Lower leg skin (tissue), 4 donors: ENCODE data around the gene SH2D5. TPM values are rescaled to one million over a fixed set of nuclear protein-coding genes. Genes with fewer than 3 reads are reported as not detected.

Experiments
- DNase-seq, 2 donors: peaks; one replicate each; pipeline ENCODE4 v3.0.0-alpha.2; 2019; ENCODE audit warnings: low spot score in 2 of 2
- H3K4me3 ChIP-seq: fragments of 200-600 bp; sonication (generic); 2 replicates; pipeline ENCODE4 v1.5.1; 2017; ENCODE audit warnings: mild to moderate bottlenecking, low read depth; ENCODE audit not compliant: poor library complexity, severe bottlenecking
- POLR2A ChIP-seq, 2 donors: fragments of 450-650 bp; IDR thresholded peaks; one replicate each; pipeline ENCODE4 v1.6.1; 2016 to 2017; ENCODE audit warnings: antibody characterized with exemption in 2 of 2, mild to moderate bottlenecking in 1 of 2, moderate library complexity in 1 of 2
- WGBS, 2 donors: methylation state at CpG; one replicate each; pipeline ENCODE4 v1.1.5; 2018; 5-methylcytosine and 5-hydroxymethylcytosine counted together
- intact Hi-C: fragments of 100-400 bp; cut with DNase I; formaldehyde crosslinking; loops from one replicate; pipeline ENCODE4 v1.15.0; 2023; ENCODE audit warnings: low total_unique reads
- total RNA-seq, 4 donors: library from RNA; depleted of rRNA; stranded (reverse); fragments of >200 nt; gene quantifications; one replicate each; pipeline ENCODE4 v1.1.0, GENCODE V29; 2016
- TF ChIP-seq, protein P1 (sequence below), 3 donors: fragments of 450-650 bp; IDR thresholded peaks; one replicate each; pipeline ENCODE4 v1.5.1; 2016; ENCODE audit warnings: antibody characterized with exemption in 3 of 3, mild to moderate bottlenecking in 3 of 3, moderate library complexity in 2 of 3

SH2D5 gene
- total RNA-seq, 4 donors from 2014 or later, result 0.11 to 1.0 (median 0.18) TPM

DNA sequence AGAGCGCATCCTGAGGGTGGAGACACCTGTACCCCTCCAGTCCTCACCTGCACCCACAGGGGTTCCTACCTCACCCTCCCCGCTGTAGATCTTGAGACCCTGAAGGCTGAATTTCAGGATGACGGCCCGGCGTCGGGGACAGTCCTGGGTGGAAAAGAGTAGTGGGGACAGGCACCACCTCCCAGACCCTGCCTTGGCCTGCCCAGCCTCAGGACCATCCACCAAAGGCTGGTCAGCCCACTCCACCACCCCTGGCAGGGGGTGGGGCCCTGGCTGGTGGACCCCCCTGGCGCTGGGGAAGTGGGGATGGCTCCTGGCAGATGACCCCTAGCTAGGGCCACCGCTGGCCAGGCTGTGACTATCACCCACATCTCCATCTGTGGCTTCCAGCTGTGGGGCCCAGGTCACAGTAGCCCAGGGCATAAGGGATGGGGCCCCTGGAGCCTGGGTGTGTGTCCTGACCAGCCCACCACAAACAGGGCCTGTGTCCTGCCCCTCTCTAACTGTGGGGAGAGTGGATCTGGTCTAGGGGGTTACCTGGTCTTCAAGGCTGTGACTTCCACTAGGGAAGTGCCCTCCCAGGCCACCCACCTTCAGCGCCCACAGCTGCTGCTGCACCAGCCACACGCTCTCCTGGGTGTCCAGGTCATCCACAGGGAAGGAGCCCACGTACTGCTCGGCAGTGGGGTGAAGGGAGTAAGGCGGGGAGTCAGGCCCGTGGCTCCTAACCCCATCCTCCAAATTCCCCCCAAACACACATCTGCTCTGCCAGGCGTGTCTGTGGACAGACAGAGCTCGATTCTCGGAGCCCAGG is 5.4 kb downstream of the SH2D5 start:
- H3K4me3 ChIP-seq, result no peak overlapping the region
- no peak for TF ChIP-seq POLR2A (IDR thresholded peaks at IDR 0.05)
- TF ChIP-seq, protein P1, sequence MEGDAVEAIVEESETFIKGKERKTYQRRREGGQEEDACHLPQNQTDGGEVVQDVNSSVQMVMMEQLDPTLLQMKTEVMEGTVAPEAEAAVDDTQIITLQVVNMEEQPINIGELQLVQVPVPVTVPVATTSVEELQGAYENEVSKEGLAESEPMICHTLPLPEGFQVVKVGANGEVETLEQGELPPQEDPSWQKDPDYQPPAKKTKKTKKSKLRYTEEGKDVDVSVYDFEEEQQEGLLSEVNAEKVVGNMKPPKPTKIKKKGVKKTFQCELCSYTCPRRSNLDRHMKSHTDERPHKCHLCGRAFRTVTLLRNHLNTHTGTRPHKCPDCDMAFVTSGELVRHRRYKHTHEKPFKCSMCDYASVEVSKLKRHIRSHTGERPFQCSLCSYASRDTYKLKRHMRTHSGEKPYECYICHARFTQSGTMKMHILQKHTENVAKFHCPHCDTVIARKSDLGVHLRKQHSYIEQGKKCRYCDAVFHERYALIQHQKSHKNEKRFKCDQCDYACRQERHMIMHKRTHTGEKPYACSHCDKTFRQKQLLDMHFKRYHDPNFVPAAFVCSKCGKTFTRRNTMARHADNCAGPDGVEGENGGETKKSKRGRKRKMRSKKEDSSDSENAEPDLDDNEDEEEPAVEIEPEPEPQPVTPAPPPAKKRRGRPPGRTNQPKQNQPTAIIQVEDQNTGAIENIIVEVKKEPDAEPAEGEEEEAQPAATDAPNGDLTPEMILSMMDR (IDR thresholded peaks at IDR 0.05), result no peak
- intact Hi-C loops, result no loop called here
- peak in 1 of 2 donors; percentile 72 for DNase-seq
- 88 to 93% methylated on average over 16 to 17 of the region's 17 CpGs for WGBS, 2 donors

DNA sequence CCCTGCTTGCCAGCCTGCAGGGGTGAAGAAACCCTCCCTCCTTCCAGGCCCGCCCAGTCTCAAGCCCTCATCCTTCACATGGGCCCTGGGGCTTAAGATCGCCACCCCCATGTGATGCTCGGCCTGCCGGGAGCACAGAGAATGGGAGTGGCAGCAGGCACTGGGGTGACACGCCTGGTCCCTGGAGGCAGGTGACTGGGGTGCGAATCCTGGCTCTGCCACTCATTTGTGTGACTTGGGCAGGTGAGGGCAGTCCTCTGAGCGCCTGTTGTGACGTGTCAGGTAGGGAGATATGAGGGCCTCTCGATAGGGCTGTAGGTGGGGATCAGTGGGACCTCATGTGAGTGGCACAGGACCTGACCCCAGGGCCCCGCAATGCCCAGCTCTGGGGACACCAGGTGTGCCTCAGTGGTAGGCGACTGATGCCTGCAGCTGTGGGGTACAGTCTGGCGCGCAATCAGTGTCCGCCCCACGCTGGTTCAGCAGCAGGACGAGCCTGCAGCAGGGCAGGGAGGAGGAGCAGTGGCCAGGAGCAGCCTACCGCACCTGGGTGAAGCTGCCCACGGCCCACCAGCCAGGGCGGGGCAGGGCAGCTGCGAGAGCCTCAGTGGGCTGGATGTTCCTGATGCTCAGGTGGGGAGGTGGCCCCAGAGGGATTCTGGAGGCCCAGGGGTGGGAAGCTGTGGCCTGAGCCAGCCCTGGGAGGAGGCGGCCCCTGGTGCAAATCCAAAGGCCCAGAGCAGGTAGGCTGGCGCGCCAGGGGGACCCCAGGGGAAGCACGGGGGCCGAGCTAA is 6.2 kb downstream of the SH2D5 start:
- peak in 1 of 2 donors; percentile 77 for DNase-seq
- WGBS, 2 donors, result 67 to 79% methylated on average over 21 to 24 of the region's 25 CpGs
- no peak overlapping the region for H3K4me3 ChIP-seq
- intact Hi-C loops, result no loop called here
- TF ChIP-seq, protein P1 (IDR thresholded peaks at IDR 0.05), result no peak
- no peak for TF ChIP-seq POLR2A (IDR thresholded peaks at IDR 0.05)

DNA sequence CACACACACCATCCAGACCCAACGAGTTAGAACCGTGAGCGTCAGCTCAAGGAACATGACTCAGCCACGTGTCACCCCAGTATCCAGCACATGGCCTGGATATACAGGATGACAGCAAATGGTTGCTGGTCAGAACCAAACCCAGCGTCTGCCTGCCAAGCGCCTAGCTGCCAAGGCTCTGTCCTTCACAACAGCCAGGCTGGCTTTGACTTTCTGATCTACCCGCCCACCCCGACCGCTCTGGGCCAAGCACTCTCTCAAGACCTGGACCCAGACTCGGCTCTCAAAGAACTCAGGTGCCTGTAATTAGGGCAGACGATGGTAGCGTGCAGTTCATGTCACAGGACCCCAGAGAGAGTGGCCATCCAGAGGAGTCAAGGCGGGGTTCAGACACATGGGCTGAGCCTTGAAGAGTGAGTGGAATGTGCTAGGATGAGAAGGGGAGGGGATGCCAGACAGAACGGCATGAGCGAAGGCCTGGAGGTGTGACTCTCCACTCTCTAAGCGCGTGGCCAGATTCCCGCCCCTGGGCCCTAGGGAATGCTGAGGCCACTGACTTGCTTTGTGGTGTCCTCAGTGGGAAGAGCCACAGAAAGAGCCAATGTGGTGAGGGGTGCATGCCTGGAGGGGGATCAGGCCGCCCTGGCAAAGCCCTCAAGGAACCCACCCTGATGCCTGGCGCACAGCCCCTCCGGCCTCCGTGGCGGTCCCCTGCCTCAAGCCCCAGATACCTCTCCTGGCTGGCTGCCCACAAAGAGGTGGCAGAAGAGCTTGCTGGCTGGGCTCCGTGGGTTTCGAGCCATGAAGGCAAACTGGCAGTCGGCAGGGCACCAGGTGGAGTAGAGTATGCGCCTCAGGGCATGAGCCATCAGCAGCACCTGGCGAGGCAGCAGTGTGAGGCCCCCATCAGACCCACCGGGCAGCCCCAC is 7.0 kb downstream of the SH2D5 start:
- no peak overlapping the region for H3K4me3 ChIP-seq
- TF ChIP-seq, protein P1 (IDR thresholded peaks at IDR 0.05), result no peak
- TF ChIP-seq POLR2A (IDR thresholded peaks at IDR 0.05), result no peak
- intact Hi-C loops, result no loop called here
- 64 to 73% methylated on average over 23 to 29 of the region's 29 CpGs for WGBS, 2 donors
- DNase-seq, result peak in 1 of 2 donors; percentile 82

DNA sequence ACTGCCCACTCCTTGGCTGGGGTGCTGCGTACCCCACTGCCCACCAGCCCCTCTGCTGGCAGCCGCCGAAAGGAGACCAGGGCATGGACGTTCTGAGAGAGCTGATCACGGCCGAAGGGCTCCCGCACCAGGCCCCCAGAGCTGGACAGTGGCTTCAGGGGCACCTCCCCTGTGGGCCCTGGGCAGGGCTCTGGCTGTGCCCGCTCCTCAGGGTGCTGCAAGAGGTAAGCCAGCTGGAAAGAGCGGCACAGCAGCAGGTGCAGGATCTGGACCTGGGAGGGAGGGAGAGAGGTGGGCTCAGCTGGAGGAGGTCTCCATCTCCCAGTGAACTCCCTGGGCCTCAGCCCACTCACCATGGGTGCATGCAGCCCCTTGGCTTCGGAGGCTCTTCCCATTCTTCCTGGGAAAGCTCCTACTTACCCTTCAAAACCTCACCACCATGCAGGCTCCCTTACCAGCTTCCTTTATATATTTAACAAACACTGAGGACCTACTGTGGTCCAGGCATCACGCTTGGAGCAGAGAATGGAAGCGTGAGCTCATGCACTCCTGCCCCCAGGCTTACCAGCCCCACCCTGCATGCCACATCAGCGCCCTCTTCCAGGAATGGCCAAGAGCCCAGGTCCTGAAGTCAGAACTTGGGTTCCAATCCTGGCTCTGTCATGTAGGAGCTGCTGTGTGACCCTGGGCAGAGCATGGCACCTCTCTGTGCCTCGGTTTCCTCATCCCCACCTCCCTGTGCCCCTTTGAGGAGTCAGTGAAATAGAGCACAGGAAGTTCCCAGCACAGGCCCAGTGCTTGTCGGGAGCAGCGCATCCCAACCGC is 7.9 kb downstream of the SH2D5 start:
- intact Hi-C loops, result no loop called here
- 80 to 86% methylated on average over 16 of the region's 17 CpGs for WGBS, 2 donors
- no peak for TF ChIP-seq POLR2A (IDR thresholded peaks at IDR 0.05)
- TF ChIP-seq, protein P1 (IDR thresholded peaks at IDR 0.05), result no peak
- no peak overlapping the region for H3K4me3 ChIP-seq
- peak in 1 of 2 donors; percentile 79 for DNase-seq
